Left lung (tissue), 10 donors: Measurements from ENCODE around the gene FAM107A. TPM values are rescaled to one million over a fixed set of nuclear protein-coding genes. Genes with fewer than 3 reads are reported as not detected.

Experiments
- ATAC-seq: fragments of 200-7000 bp; cut with Tn5 transposase; one replicate; pipeline ENCODE4 v1.9.1; 2020; ENCODE audit warnings: moderate library complexity
- DNase-seq, 4 donors: peaks; one replicate each; pipeline ENCODE4 v3.0.0-alpha.2; 2013 to 2020
- H3K27ac ChIP-seq, 2 donors: fragments of 200-600 bp; sonication (generic) in 1 of 2; one replicate each; pipeline versions ENCODE4 v1.5.0 to v1.8.0; 2020 to 2021
- H3K27me3 ChIP-seq, 2 donors: fragments of 200-600 bp; sonication (generic) in 1 of 2; one replicate each; pipeline versions ENCODE4 v1.5.0 to v1.8.0; 2020 to 2021
- H3K36me3 ChIP-seq, 2 donors: fragments of 200-600 bp; sonication (generic) in 1 of 2; one replicate each; pipeline versions ENCODE4 v1.5.0 to v1.8.0; 2020 to 2021
- H3K4me1 ChIP-seq, 2 donors: fragments of 200-600 bp; one replicate each; pipeline ENCODE4 v1.8.0; 2021
- H3K4me3 ChIP-seq, 2 donors: fragments of 200-600 bp; sonication (generic) in 1 of 2; one replicate each; pipeline versions ENCODE4 v1.5.0 to v1.8.0; 2020 to 2021; ENCODE audit warnings: mild to moderate bottlenecking in 1 of 2
- H3K9me3 ChIP-seq, 2 donors: fragments of 200-600 bp; sonication (generic) in 1 of 2; one replicate each; pipeline versions ENCODE4 v1.5.0 to v1.8.0; 2020 to 2021
- CTCF ChIP-seq, 2 donors: fragments of 200-600 bp; sonication (generic) in 1 of 2; IDR thresholded peaks; one replicate each; pipeline versions ENCODE4 v1.5.0 to v1.8.0; 2021; ENCODE audit warnings: antibody characterized with exemption in 2 of 2
- intact Hi-C, 2 donors: fragments of 100-400 bp; cut with DNase I; formaldehyde crosslinking; loops; one replicate each; pipeline versions ENCODE4 v1.11.2 to v1.14.2; 2022
- polyA plus RNA-seq, 6 donors: library from polyadenylated mRNA; unstranded; fragments of 120-200 nt; gene quantifications; one replicate each; pipeline ENCODE4 v1.2.1, GENCODE V29; 2013; ENCODE audit not compliant: insufficient read length in 6 of 6
- total RNA-seq, 2 donors: library from RNA; stranded (reverse); fragmentation: NEBNext Ultra II Directional; extraction: Animal tissue kit (Norgen Biotek cat#: 25700); gene quantifications; one replicate each; pipeline ENCODE4 v1.2.1, GENCODE V29; 2021
- donor health status: DM: no; HTN: yes; CAD: no.
- donor health status: DM: no; HTN: no; CAD: no.

Gene FAM107A
- total and polyA plus RNA-seq, 8 donors = 0.69 to 46.5 (median 1.3) TPM

- Histone ChIP-seq H3K27ac (no peak overlapping the region), H3K36me3 (no peaks in the 10 kb centered on the region), H3K9me3 (no peaks in the 10 kb centered on the region), H3K27me3 (no peaks in the 10 kb centered on the region), H3K4me1 (no peaks in the 10 kb centered on the region), H3K4me3 (no peak overlapping the region)
- TF ChIP-seq CTCF (IDR thresholded peaks at IDR 0.05) = no peak
- intact Hi-C loops = no loop called here
- DNase-seq (peak in 1 of 4 donors; percentile 30), ATAC-seq (no peak)
Observed at GRCh38 chr3:58617338-58617761, 40.2 kb upstream of the FAM107A start.

GRCh38 chr3:58613236-58614132, 36.3 kb upstream of the FAM107A start:
- H3K4me3 ChIP-seq = no peak overlapping the region
- DNase-seq (no peak), ATAC-seq (no peak)
- H3K27me3 ChIP-seq = no peaks in the 10 kb centered on the region
- H3K4me1 ChIP-seq = no peaks in the 10 kb centered on the region
- intact Hi-C loops = no loop called here
- no peaks in the 10 kb centered on the region for H3K9me3 ChIP-seq
- no peaks in the 10 kb centered on the region for H3K36me3 ChIP-seq
- no peak for TF ChIP-seq CTCF (IDR thresholded peaks at IDR 0.05)
- no peak overlapping the region for H3K27ac ChIP-seq

GRCh38 chr3:58612830-58613229, 35.6 kb upstream of the FAM107A start:
- Histone ChIP-seq H3K4me3 (no peak overlapping the region), H3K27ac (no peak overlapping the region), H3K36me3 (no peaks in the 10 kb centered on the region), H3K4me1 (no peaks in the 10 kb centered on the region), H3K9me3 (no peaks in the 10 kb centered on the region), H3K27me3 (no peaks in the 10 kb centered on the region)
- no peak for ATAC-seq
- no peak for DNase-seq
- intact Hi-C loops = no loop called here
- TF ChIP-seq CTCF (IDR thresholded peaks at IDR 0.05) = no peak

- Histone ChIP-seq H3K27me3 (no peaks in the 10 kb centered on the region), H3K4me3 (no peak overlapping the region), H3K4me1 (no peaks in the 10 kb centered on the region), H3K27ac (no peak overlapping the region), H3K9me3 (peaks cover 0 to 2% of the 10 kb centered on the region in 2 donors), H3K36me3 (no peaks in the 10 kb centered on the region)
- TF ChIP-seq CTCF (IDR thresholded peaks at IDR 0.05) = no peak
- ATAC-seq (no peak), DNase-seq (no peak)
- intact Hi-C loops = no loop called here
Observed at GRCh38 chr3:58609990-58610389, 32.8 kb upstream of the FAM107A start.

- no peaks in the 10 kb centered on the region for H3K36me3 ChIP-seq
- DNase-seq = peak in 2 of 4 donors; percentile 45 to 49
- no peak overlapping the region for H3K4me3 ChIP-seq
- ATAC-seq = peak; percentile 59
- no peak overlapping the region for H3K27ac ChIP-seq
- intact Hi-C loops = no loop called here
- TF ChIP-seq CTCF (IDR thresholded peaks at IDR 0.05) = no peak
- peaks cover 0 to 2% of the 10 kb centered on the region in 2 donors for H3K9me3 ChIP-seq
- no peaks in the 10 kb centered on the region for H3K4me1 ChIP-seq
- peaks cover 0 to 4% of the 10 kb centered on the region in 2 donors for H3K27me3 ChIP-seq
Observed at GRCh38 chr3:58608648-58609047, 31.5 kb upstream of the FAM107A start.
